SK-N-SH (cell line): ENCODE results near the gene PGGHG. TPM values are rescaled to one million over a fixed set of nuclear protein-coding genes. Genes with fewer than 3 reads are reported as not detected.

Experiments
- CTCF ChIA-PET: fragments of 300-600, 350-600 bp; formaldehyde crosslinking; extraction: SDS; loops from one replicate; lab custom pipeline; 2021; lab: Yijun Ruan, JAX
- POLR2A ChIA-PET: fragments of 350-600 bp; sonication (Branson Sonifier 250); formaldehyde crosslinking; extraction: SDS; loops from one replicate; lab custom pipeline; 2020; ENCODE audit warnings: antibody characterized with exemption, inconsistent platforms; lab: Yijun Ruan, JAX
- DNase-seq: peaks from one replicate; pipeline ENCODE4 v3.0.0; 2012
- H2AFZ ChIP-seq: fragments of 200-600 bp; sonication (generic); 2 replicates; pipeline ENCODE4 v1.8.1; 2016; ENCODE audit warnings: antibody characterized with exemption, mild to moderate bottlenecking, low read depth
- H3F3A ChIP-seq: fragments of 200-600 bp; sonication (generic); replicated peaks from 2 replicates; pipeline ENCODE3; 2016; ENCODE audit warnings: antibody characterized with exemption, mild to moderate bottlenecking; ENCODE audit not compliant: insufficient read depth
- H3K27ac ChIP-seq, 2 experiments: fragments of 200-500 bp in 1 of 2; fragments of 200-600 bp in 1 of 2; sonication (Bioruptor generic) in 1 of 2; sonication (generic), shearing (Covaris generic) in 1 of 2; 2 replicates each; pipeline versions ENCODE4 v1.5.1 to v1.6.1; 2014 to 2016; ENCODE audit warnings: low read depth in 2 of 2, inconsistent platforms in 1 of 2, low read length in 1 of 2, mild to moderate bottlenecking in 1 of 2, mixed read lengths in 1 of 2
- H3K27me3 ChIP-seq: fragments of 200-600 bp; sonication (generic), shearing (Covaris generic); 2 replicates; pipeline ENCODE4 v1.6.1; 2016; ENCODE audit warnings: mixed run types; ENCODE audit not compliant: insufficient read depth
- H3K36me3 ChIP-seq, 2 experiments: fragments of 200-500 bp in 1 of 2; fragments of 200-600 bp in 1 of 2; sonication (Bioruptor generic) in 1 of 2; sonication (generic) in 1 of 2; replicated peaks in 1 of 2; 2 replicates each; pipeline versions ENCODE3 to v1.5.1; 2014 to 2016; ENCODE audit warnings: low read length in 1 of 2, mild to moderate bottlenecking in 1 of 2; ENCODE audit not compliant: insufficient read depth in 2 of 2, control insufficient read depth in 1 of 2
- H3K4me1 ChIP-seq, 2 experiments: fragments of 200-500 bp in 1 of 2; fragments of 200-600 bp in 1 of 2; sonication (Bioruptor generic) in 1 of 2; sonication (generic), shearing (Covaris generic) in 1 of 2; 2 replicates each; pipeline versions ENCODE4 v1.5.1 to v1.6.1; 2014 to 2016; ENCODE audit warnings: low read depth in 1 of 2, low read length in 1 of 2, mixed run types in 1 of 2; ENCODE audit not compliant: insufficient read depth in 2 of 2, control insufficient read depth in 1 of 2
- H3K4me2 ChIP-seq: fragments of 200-600 bp; sonication (generic), shearing (Covaris generic); 2 replicates; pipeline ENCODE4 v1.6.1; 2017; ENCODE audit warnings: mixed run types
- H3K4me3 ChIP-seq, 2 experiments: fragments of 200-500 bp in 1 of 2; fragments of 200-600 bp in 1 of 2; sonication (Bioruptor generic) in 1 of 2; sonication (generic), shearing (Covaris generic) in 1 of 2; 2 replicates each; pipeline versions ENCODE4 v1.5.1 to v1.8.1; 2014 to 2016; ENCODE audit warnings: low read depth in 2 of 2, inconsistent platforms in 1 of 2, low read length in 1 of 2, mild to moderate bottlenecking in 1 of 2, mixed read lengths in 1 of 2, moderate library complexity in 1 of 2
- H3K79me2 ChIP-seq: fragments of 200-600 bp; sonication (generic); 2 replicates; pipeline ENCODE4 v1.8.1; 2017; ENCODE audit warnings: mild to moderate bottlenecking; ENCODE audit not compliant: insufficient read depth
- H3K9ac ChIP-seq: fragments of 200-600 bp; sonication (generic); 2 replicates; pipeline ENCODE4 v1.6.1; 2017; ENCODE audit warnings: mixed run types
- H3K9me2 ChIP-seq: fragments of 200-600 bp; sonication (generic); 2 replicates; pipeline ENCODE4 v1.6.1; 2017; ENCODE audit warnings: mixed run types
- H3K9me3 ChIP-seq: fragments of 200-600 bp; sonication (generic); 2 replicates; pipeline ENCODE4 v1.6.1; 2017; ENCODE audit warnings: mixed run types, mild to moderate bottlenecking, moderate library complexity
- H4K20me1 ChIP-seq: fragments of 200-600 bp; sonication (generic); 2 replicates; pipeline ENCODE4 v1.6.1; 2017; ENCODE audit warnings: mild to moderate bottlenecking, mixed run types; ENCODE audit not compliant: insufficient read depth
- CHD2 ChIP-seq: fragments of 150-350 bp; IDR thresholded peaks from 2 replicates; pipeline ENCODE4 v1.6.1; 2018; ENCODE audit warnings: low read length; ENCODE audit not compliant: partially characterized antibody
- ELF1 ChIP-seq: IDR thresholded peaks from 2 replicates; pipeline ENCODE4 v1.4.0; 2012
- EZH2phosphoT487 ChIP-seq: fragments of 200-600 bp; sonication (generic); IDR thresholded peaks from 2 replicates; pipeline ENCODE4 v1.6.1; 2017; ENCODE audit warnings: low read depth, mixed run types, mild to moderate bottlenecking, antibody characterized with exemption, moderate library complexity, borderline replicate concordance
- FOSL2 ChIP-seq: IDR thresholded peaks from 2 replicates; pipeline ENCODE4 v1.4.0; 2012; ENCODE audit warnings: low read depth, mild to moderate bottlenecking, moderate library complexity, borderline replicate concordance
- FOXJ3 ChIP-seq: sonication (generic); formaldehyde crosslinking; IDR thresholded peaks from 2 replicates; pipeline ENCODE4 v1.5.1; 2020; ENCODE audit warnings: mild to moderate bottlenecking, missing genetic modification reagents
- FOXM1 ChIP-seq: IDR thresholded peaks from 2 replicates; pipeline ENCODE4 v1.4.0; 2012; ENCODE audit warnings: low read depth, mild to moderate bottlenecking
- GATA2 ChIP-seq: sonication (generic); formaldehyde crosslinking; IDR thresholded peaks from 2 replicates; pipeline ENCODE4 v1.5.0; 2020; ENCODE audit warnings: mild to moderate bottlenecking, missing genetic modification reagents
- JUND ChIP-seq: IDR thresholded peaks from 2 replicates; pipeline ENCODE4 v1.4.0; 2012
- MEF2A ChIP-seq: IDR thresholded peaks from 2 replicates; pipeline ENCODE4 v1.4.0; 2012; ENCODE audit warnings: low read depth, borderline replicate concordance
- NFIC ChIP-seq: IDR thresholded peaks from 2 replicates; pipeline ENCODE4 v1.4.0; 2012; ENCODE audit warnings: borderline replicate concordance
- RAD21 ChIP-seq: IDR thresholded peaks from 2 replicates; pipeline ENCODE4 v1.6.1; 2012; ENCODE audit warnings: mild to moderate bottlenecking, low read length
- RXRA ChIP-seq: IDR thresholded peaks from 2 replicates; pipeline ENCODE4 v1.4.0; 2012; ENCODE audit warnings: low read depth, mild to moderate bottlenecking, borderline replicate concordance
- SIN3A ChIP-seq: IDR thresholded peaks from 2 replicates; pipeline ENCODE4 v1.6.1; 2012; ENCODE audit warnings: low read depth, mild to moderate bottlenecking, low read length, moderate library complexity, borderline replicate concordance
- SMC3 ChIP-seq: IDR thresholded peaks from 2 replicates; pipeline ENCODE4 v1.6.1; 2012; ENCODE audit warnings: low read depth, low read length, improper control_type of control experiment
- TAF1 ChIP-seq: IDR thresholded peaks from 2 replicates; pipeline ENCODE4 v1.6.1; 2012; ENCODE audit warnings: low read depth, mild to moderate bottlenecking, low read length, moderate library complexity, borderline replicate concordance
- TEAD4 ChIP-seq: IDR thresholded peaks from 2 replicates; pipeline ENCODE4 v1.4.0; 2012; ENCODE audit warnings: mild to moderate bottlenecking, borderline replicate concordance; ENCODE audit not compliant: insufficient read depth
- USF2 ChIP-seq: fragments of 150-350 bp; IDR thresholded peaks from 2 replicates; pipeline ENCODE4 v1.6.1; 2017; ENCODE audit warnings: antibody characterized with exemption, low read length, low read depth, borderline replicate concordance
- YY1 ChIP-seq: IDR thresholded peaks from 2 replicates; pipeline ENCODE4 v1.4.0; 2012; ENCODE audit warnings: low read depth, mild to moderate bottlenecking
- ZBTB33 ChIP-seq: IDR thresholded peaks from 2 replicates; pipeline ENCODE4 v1.4.0; 2012; ENCODE audit warnings: low read depth, borderline replicate concordance
- WGBS: methylation state at CpG from one replicate; pipeline ENCODE4 v1.1.6; 2017; ENCODE audit warnings: low lambda C conversion rate; 5-methylcytosine and 5-hydroxymethylcytosine counted together
- polyA plus RNA-seq, 3 experiments: library from polyadenylated mRNA; depleted of rRNA; stranded (reverse); fragments of >200 nt; gene quantifications; 2 replicates each; pipeline ENCODE4 v1.2.3, GENCODE V29; 2012
- TF ChIP-seq, protein P1 (sequence below): fragments of 200-600 bp; sonication (generic); IDR thresholded peaks from 2 replicates; pipeline ENCODE4 v1.6.1; 2017; ENCODE audit warnings: antibody characterized with exemption, mild to moderate bottlenecking, moderate library complexity
- TF ChIP-seq, protein P2 (sequence below): fragments of 150-350 bp; IDR thresholded peaks from 2 replicates; pipeline ENCODE4 v1.6.1; 2016; ENCODE audit warnings: mild to moderate bottlenecking, low read depth, low read length

Gene PGGHG
- polyA plus RNA-seq, 1 of the 3 experiments (the other 2 are of a cell fraction), result 19.9 TPM

DNA sequence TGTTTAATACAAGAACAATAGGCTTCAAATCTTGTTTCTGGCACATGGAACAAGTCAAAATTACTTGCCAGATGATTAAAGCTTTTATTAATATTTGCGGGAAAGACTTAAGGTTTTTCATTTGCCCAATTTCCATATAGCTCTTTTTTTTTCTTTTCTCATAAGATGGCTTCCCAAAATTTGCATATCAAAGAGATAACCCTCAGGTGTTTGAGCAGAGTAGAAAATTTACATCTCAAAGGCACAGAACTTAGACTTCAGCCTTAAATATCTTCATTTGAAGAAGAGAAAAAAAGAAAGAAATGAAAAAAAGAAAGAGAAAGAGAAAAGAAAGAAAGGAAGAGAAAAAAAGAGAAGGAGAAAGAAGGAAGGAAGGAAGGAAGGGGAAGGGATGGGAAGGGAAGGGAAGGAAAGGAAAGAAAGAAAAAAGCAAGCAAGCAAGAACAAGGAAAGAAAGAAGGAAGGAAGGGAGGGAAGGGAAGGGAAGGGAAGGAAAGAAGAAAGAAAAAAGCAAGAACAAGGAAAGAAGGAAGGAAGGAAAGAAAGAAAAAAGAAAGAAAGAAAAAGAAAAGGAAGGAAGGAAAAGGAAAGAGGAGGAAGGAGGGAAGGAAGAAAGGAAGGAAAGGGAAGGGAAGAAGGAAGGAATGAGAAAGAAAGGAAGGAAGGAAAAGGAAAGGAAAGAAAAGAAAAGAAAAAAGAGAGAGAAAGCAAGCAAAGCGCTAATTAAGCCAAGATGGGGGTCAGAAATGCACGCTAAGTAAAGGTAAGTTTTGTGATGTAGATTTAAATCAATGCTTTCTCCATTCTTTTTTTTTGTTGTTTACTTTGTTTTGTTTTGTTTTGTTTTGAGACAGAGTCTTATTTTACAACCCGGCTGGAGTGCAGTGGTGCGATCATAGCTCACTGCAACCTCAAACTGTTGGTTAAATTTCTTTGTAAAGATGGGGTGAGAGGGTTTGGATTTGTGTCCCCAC lies 51.9 kb downstream of the PGGHG start:
- no peaks in the 10 kb centered on the region for H4K20me1 ChIP-seq
- H3K4me1 ChIP-seq, result no peaks in the 10 kb centered on the region
- no peaks in the 10 kb centered on the region for H3K9me3 ChIP-seq
- H3K4me3 ChIP-seq, result no peak overlapping the region
- no peaks in the 10 kb centered on the region for H3K79me2 ChIP-seq
- H2AFZ ChIP-seq, result no peak overlapping the region
- H3K36me3 ChIP-seq, result no peaks in the 10 kb centered on the region
- no peak for DNase-seq
- no peaks in the 10 kb centered on the region for H3F3A ChIP-seq
- ChIA-PET POLR2A (no interaction called here), CTCF (interaction anchor here (0.7 kb wide), 1 partner anchor 15 kb away, joined by 3 read pairs; no protein-coding TSS in a partner anchor)
- TF ChIP-seq SMC3, result no peak
- TF ChIP-seq NFIC, result no peak
- TF ChIP-seq SIN3A, result no peak
- TF ChIP-seq CHD2, result no peak
- TF ChIP-seq MEF2A, result no peak
- no peak for TF ChIP-seq TEAD4
- no peak for TF ChIP-seq RAD21
- no peak for TF ChIP-seq ELF1
- TF ChIP-seq YY1, result no peak
- TF ChIP-seq EZH2phosphoT487, result no peak
- TF ChIP-seq TAF1, result no peak
- 69% methylated on average over 5 of the region's 5 CpGs for WGBS
- no peaks in the 10 kb centered on the region; the same call in 1 of the 2 replicates for H3K27me3 ChIP-seq
- no peak overlapping the region for H3K4me2 ChIP-seq
- no peak overlapping the region for H3K9ac ChIP-seq
- no peak overlapping the region for H3K27ac ChIP-seq
- no peaks in the 10 kb centered on the region; the same call in 1 of the 2 replicates for H3K9me2 ChIP-seq

DNA sequence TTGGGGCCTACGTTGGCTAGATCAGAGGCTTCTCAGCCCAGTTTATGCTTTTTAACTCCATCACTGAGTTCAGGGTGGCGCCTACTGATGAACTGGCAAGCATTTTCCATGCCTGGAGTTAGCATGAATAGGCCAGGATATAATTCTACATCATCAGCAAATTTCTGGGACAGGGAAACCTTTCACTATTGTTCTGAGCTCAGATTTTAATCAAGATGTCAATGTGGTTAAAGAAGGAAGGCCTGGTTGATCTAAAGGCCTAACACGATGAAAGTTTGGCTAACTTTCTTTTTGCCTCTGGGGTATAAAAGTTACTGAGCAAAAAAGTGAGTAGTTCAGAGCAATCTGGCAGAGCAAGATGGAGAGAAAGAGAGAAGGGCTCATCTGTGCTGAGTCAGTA lies 53.4 kb downstream of the PGGHG start:
- no peak for DNase-seq
- Histone ChIP-seq H3K4me1 (no peaks in the 10 kb centered on the region), H3K4me3 (no peak overlapping the region), H3F3A (no peaks in the 10 kb centered on the region), H3K36me3 (no peaks in the 10 kb centered on the region), H2AFZ (no peak overlapping the region), H3K9ac (no peak overlapping the region), H3K27ac (no peak overlapping the region), H3K9me3 (no peaks in the 10 kb centered on the region), H3K9me2 (no peaks in the 10 kb centered on the region; the same call in 1 of the 2 replicates), H3K79me2 (no peaks in the 10 kb centered on the region), H4K20me1 (no peaks in the 10 kb centered on the region), H3K27me3 (no peaks in the 10 kb centered on the region; the same call in 1 of the 2 replicates), H3K4me2 (no peak overlapping the region)
- POLR2A ChIA-PET, result no interaction called here
- CTCF ChIA-PET, result no interaction called here
- 78% methylated on average over 3 of the region's 3 CpGs for WGBS
- TF ChIP-seq, protein P1, sequence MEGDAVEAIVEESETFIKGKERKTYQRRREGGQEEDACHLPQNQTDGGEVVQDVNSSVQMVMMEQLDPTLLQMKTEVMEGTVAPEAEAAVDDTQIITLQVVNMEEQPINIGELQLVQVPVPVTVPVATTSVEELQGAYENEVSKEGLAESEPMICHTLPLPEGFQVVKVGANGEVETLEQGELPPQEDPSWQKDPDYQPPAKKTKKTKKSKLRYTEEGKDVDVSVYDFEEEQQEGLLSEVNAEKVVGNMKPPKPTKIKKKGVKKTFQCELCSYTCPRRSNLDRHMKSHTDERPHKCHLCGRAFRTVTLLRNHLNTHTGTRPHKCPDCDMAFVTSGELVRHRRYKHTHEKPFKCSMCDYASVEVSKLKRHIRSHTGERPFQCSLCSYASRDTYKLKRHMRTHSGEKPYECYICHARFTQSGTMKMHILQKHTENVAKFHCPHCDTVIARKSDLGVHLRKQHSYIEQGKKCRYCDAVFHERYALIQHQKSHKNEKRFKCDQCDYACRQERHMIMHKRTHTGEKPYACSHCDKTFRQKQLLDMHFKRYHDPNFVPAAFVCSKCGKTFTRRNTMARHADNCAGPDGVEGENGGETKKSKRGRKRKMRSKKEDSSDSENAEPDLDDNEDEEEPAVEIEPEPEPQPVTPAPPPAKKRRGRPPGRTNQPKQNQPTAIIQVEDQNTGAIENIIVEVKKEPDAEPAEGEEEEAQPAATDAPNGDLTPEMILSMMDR, result no peak
- TF ChIP-seq FOSL2 (no peak), JUND (no peak), FOXJ3 (CRISPR knock-in tag) (no peak), RAD21 (no peak), RXRA (no peak), GATA2 (CRISPR knock-in tag) (no peak), FOXM1 (no peak), EZH2phosphoT487 (no peak), YY1 (no peak), USF2 (no peak), ZBTB33 (no peak)
- TF ChIP-seq, protein P2, sequence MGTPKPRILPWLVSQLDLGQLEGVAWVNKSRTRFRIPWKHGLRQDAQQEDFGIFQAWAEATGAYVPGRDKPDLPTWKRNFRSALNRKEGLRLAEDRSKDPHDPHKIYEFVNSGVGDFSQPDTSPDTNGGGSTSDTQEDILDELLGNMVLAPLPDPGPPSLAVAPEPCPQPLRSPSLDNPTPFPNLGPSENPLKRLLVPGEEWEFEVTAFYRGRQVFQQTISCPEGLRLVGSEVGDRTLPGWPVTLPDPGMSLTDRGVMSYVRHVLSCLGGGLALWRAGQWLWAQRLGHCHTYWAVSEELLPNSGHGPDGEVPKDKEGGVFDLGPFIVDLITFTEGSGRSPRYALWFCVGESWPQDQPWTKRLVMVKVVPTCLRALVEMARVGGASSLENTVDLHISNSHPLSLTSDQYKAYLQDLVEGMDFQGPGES, result no peak
